ENCODE results near the gene ENAM. TPM values are rescaled to one million over a fixed set of nuclear protein-coding genes. Genes with fewer than 3 reads are reported as not detected.

The ENAM gene
- total RNA-seq, 1 donor from 2014 or later: 0.61 TPM

GRCh38 chr4:70670332-70671014, 41.9 kb downstream of the ENAM start:
- ATAC-seq (no peak), DNase-seq (no peak)
- H3K36me3 ChIP-seq: no peaks in the 10 kb centered on the region
- H3K27me3 ChIP-seq: no peaks in the 10 kb centered on the region
- peaks cover 3% of the 10 kb centered on the region for H3K4me1 ChIP-seq
- TF ChIP-seq CTCF (IDR thresholded peaks at IDR 0.05): no peak
- no peak overlapping the region for H3K27ac ChIP-seq
- intact Hi-C loops (cut with DNase I): no loop called here
- no peaks in the 10 kb centered on the region for H3K9me3 ChIP-seq
- no peak overlapping the region for H3K4me3 ChIP-seq

- Histone ChIP-seq H3K36me3 (no peaks in the 10 kb centered on the region), H3K4me1 (peaks cover 3% of the 10 kb centered on the region), H3K4me3 (no peak overlapping the region), H3K9me3 (no peaks in the 10 kb centered on the region), H3K27me3 (no peaks in the 10 kb centered on the region), H3K27ac (no peak overlapping the region)
- intact Hi-C loops (cut with DNase I): no loop called here
- TF ChIP-seq CTCF (IDR thresholded peaks at IDR 0.05): no peak
- ATAC-seq: no peak
- no peak for DNase-seq
Measured at GRCh38 chr4:70671091-70671490, 42.5 kb downstream of the ENAM start.

- ATAC-seq (no peak), DNase-seq (no peak)
- Histone ChIP-seq H3K27me3 (no peaks in the 10 kb centered on the region), H3K36me3 (no peaks in the 10 kb centered on the region), H3K27ac (no peak overlapping the region), H3K4me1 (no peaks in the 10 kb centered on the region), H3K4me3 (no peak overlapping the region), H3K9me3 (no peaks in the 10 kb centered on the region)
- intact Hi-C loops (cut with DNase I): no loop called here
- TF ChIP-seq CTCF (IDR thresholded peaks at IDR 0.05): no peak
Measured at GRCh38 chr4:70674191-70674590, 45.6 kb downstream of the ENAM start.

- Histone ChIP-seq H3K36me3 (no peaks in the 10 kb centered on the region), H3K27ac (no peak overlapping the region), H3K27me3 (no peaks in the 10 kb centered on the region), H3K4me1 (no peaks in the 10 kb centered on the region), H3K9me3 (no peaks in the 10 kb centered on the region), H3K4me3 (no peak overlapping the region)
- no peak for ATAC-seq
- intact Hi-C loops (cut with DNase I): no loop called here
- no peak for TF ChIP-seq CTCF (IDR thresholded peaks at IDR 0.05)
- no peak for DNase-seq
Measured at GRCh38 chr4:70674731-70675130, 46.2 kb downstream of the ENAM start.

GRCh38 chr4:70676554-70677090, 48.1 kb downstream of the ENAM start:
- DNase-seq: no peak
- TF ChIP-seq CTCF (IDR thresholded peaks at IDR 0.05): no peak
- Histone ChIP-seq H3K36me3 (no peaks in the 10 kb centered on the region), H3K27me3 (no peaks in the 10 kb centered on the region), H3K9me3 (no peaks in the 10 kb centered on the region), H3K4me1 (no peaks in the 10 kb centered on the region), H3K27ac (no peak overlapping the region), H3K4me3 (no peak overlapping the region)
- ATAC-seq: no peak
- intact Hi-C loops (cut with DNase I): no loop called here

Measured in upper lobe of right lung (tissue), 1 donor.